Activated T-cell treated with anti-CD3 and anti-CD28 coated beads, Interleukin-2, amount 50 U/mL, for 24 hours (primary cell): ENCODE measurements around the gene NPR3.

Experiments
- DNase-seq: peaks from one replicate; pipeline ENCODE4 v3.0.0-alpha.2; 2020
- H3K27ac Mint-ChIP-seq: 2 replicates; pipeline ENCODE4 v1.8.0; 2020; ENCODE audit warnings: mild to moderate bottlenecking, mixed read lengths
- H3K27me3 Mint-ChIP-seq: 2 replicates; pipeline ENCODE4 v1.8.0; 2020; ENCODE audit warnings: mixed read lengths
- H3K36me3 Mint-ChIP-seq: 2 replicates; pipeline ENCODE4 v1.8.0; 2020; ENCODE audit warnings: low read depth, mixed read lengths
- H3K4me1 Mint-ChIP-seq: 2 replicates; pipeline ENCODE4 v1.8.0; 2020; ENCODE audit warnings: low read depth, mixed read lengths
- H3K4me3 Mint-ChIP-seq: 2 replicates; pipeline ENCODE4 v1.8.0; 2020; ENCODE audit warnings: mild to moderate bottlenecking, moderate library complexity, mixed read lengths
- H3K9me3 Mint-ChIP-seq: 2 replicates; pipeline ENCODE4 v1.8.0; 2020; ENCODE audit warnings: mixed read lengths

NPR3 gene

GRCh38 chr5:32765266-32765665 lies 54.1 kb downstream of the NPR3 start:
- Mint-ChIP-seq H3K27me3 (peaks cover 3% of the 10 kb centered on the region), H3K4me1 (no peaks in the 10 kb centered on the region), H3K36me3 (no peaks in the 10 kb centered on the region), H3K4me3 (no peak overlapping the region), H3K27ac (no peak overlapping the region), H3K9me3 (no peaks in the 10 kb centered on the region)
- no peak for DNase-seq

GRCh38 chr5:32767948-32768467 lies 56.9 kb downstream of the NPR3 start:
- no peak overlapping the region for H3K4me3 Mint-ChIP-seq
- H3K9me3 Mint-ChIP-seq: no peaks in the 10 kb centered on the region
- no peaks in the 10 kb centered on the region for H3K4me1 Mint-ChIP-seq
- H3K27me3 Mint-ChIP-seq: no peaks in the 10 kb centered on the region
- no peak for DNase-seq
- H3K27ac Mint-ChIP-seq: no peak overlapping the region
- no peaks in the 10 kb centered on the region for H3K36me3 Mint-ChIP-seq

DNA sequence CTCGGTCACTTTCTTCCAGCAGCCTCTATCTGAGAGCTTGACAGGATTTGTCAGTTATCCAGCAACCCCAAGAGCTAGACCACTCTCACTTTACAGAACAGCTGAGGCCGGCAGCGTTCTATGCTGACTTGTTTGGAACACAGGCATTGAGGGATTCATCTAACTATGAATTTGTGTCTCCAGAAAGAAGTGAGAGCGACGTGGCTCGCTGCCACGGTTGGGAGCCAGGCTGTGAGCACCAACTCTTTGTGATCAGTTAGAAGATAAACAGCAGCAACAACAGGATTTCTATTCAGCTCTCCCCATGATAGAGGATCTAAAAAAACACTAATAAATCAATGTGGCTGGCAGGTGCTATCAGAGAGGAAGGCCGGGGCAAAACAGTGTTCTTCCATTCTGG lies 58.6 kb downstream of the NPR3 start:
- Mint-ChIP-seq H3K36me3 (no peaks in the 10 kb centered on the region), H3K27me3 (no peaks in the 10 kb centered on the region), H3K4me1 (no peaks in the 10 kb centered on the region), H3K27ac (no peak overlapping the region), H3K4me3 (no peak overlapping the region), H3K9me3 (no peaks in the 10 kb centered on the region)
- no peak for DNase-seq

DNA sequence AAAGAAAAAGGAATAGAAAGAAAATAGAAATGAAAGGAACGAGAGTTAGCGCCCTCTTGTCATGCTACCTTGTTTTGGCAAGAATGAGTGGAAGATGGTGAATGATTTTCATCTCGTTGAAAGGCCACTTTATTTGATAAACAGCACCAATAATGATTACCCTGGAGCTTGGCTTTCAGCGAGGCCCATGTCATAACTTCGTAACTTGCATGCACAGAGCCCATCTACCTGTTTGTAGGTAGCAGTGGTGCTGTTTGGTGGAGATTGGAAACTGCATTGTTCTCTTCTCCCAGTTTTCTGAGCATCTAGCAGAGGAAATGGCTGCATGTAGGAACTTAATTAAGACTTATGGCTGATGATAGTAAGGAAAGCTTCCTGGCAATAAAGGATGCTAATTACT lies 59.3 kb downstream of the NPR3 start:
- H3K36me3 Mint-ChIP-seq: no peaks in the 10 kb centered on the region
- H3K27ac Mint-ChIP-seq: no peak overlapping the region
- no peak for DNase-seq
- no peak overlapping the region for H3K4me3 Mint-ChIP-seq
- H3K4me1 Mint-ChIP-seq: no peaks in the 10 kb centered on the region
- H3K9me3 Mint-ChIP-seq: no peaks in the 10 kb centered on the region
- H3K27me3 Mint-ChIP-seq: no peaks in the 10 kb centered on the region

- H3K4me3 Mint-ChIP-seq: no peak overlapping the region
- H3K27ac Mint-ChIP-seq: no peak overlapping the region
- H3K9me3 Mint-ChIP-seq: no peaks in the 10 kb centered on the region
- DNase-seq: no peak
- no peaks in the 10 kb centered on the region for H3K27me3 Mint-ChIP-seq
- no peaks in the 10 kb centered on the region for H3K36me3 Mint-ChIP-seq
- no peaks in the 10 kb centered on the region for H3K4me1 Mint-ChIP-seq
Observed at GRCh38 chr5:32771037-32771436, 59.9 kb downstream of the NPR3 start.

GRCh38 chr5:32773944-32774343 lies 62.8 kb downstream of the NPR3 start:
- Mint-ChIP-seq H3K27me3 (no peaks in the 10 kb centered on the region), H3K4me1 (no peaks in the 10 kb centered on the region), H3K36me3 (no peaks in the 10 kb centered on the region), H3K27ac (no peak overlapping the region), H3K9me3 (no peaks in the 10 kb centered on the region), H3K4me3 (no peak overlapping the region)
- DNase-seq: no peak

- Mint-ChIP-seq H3K27ac (no peak overlapping the region), H3K4me3 (no peak overlapping the region), H3K9me3 (no peaks in the 10 kb centered on the region), H3K27me3 (no peaks in the 10 kb centered on the region), H3K4me1 (no peaks in the 10 kb centered on the region), H3K36me3 (no peaks in the 10 kb centered on the region)
- DNase-seq: no peak
Observed at GRCh38 chr5:32776200-32776599, 65.1 kb downstream of the NPR3 start.

GRCh38 chr5:32777222-32777621 lies 66.1 kb downstream of the NPR3 start:
- no peaks in the 10 kb centered on the region for H3K36me3 Mint-ChIP-seq
- H3K27ac Mint-ChIP-seq: no peak overlapping the region
- H3K4me3 Mint-ChIP-seq: no peak overlapping the region
- H3K27me3 Mint-ChIP-seq: no peaks in the 10 kb centered on the region
- no peaks in the 10 kb centered on the region for H3K9me3 Mint-ChIP-seq
- no peaks in the 10 kb centered on the region for H3K4me1 Mint-ChIP-seq
- DNase-seq: no peak

DNA sequence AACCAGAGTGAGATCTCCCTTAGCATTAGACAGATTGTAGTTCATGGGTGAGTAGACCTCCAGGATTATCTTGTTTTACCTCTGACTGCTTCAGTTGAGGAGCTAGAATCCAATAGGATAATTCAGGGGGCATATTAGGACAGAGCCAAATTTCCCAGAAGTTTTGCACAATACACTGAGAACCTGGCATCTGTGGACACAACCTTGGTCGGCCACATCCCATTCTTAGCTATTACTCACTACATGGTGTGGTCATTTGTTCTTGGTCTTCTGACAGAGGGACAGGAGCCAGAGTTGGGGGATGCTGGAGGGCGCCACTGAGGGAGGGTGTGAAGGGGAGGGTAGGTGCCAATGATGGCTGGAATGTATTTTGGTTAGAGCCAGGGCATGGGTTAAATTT lies 66.6 kb downstream of the NPR3 start:
- Mint-ChIP-seq H3K27me3 (no peaks in the 10 kb centered on the region), H3K4me1 (no peaks in the 10 kb centered on the region), H3K27ac (no peak overlapping the region), H3K9me3 (no peaks in the 10 kb centered on the region), H3K36me3 (no peaks in the 10 kb centered on the region), H3K4me3 (no peak overlapping the region)
- DNase-seq: no peak

- Mint-ChIP-seq H3K27me3 (no peaks in the 10 kb centered on the region), H3K4me1 (no peaks in the 10 kb centered on the region), H3K9me3 (no peaks in the 10 kb centered on the region), H3K36me3 (no peaks in the 10 kb centered on the region), H3K4me3 (no peak overlapping the region), H3K27ac (no peak overlapping the region)
- no peak for DNase-seq
Observed at GRCh38 chr5:32778403-32778802, 67.3 kb downstream of the NPR3 start.

- no peak for DNase-seq
- Mint-ChIP-seq H3K36me3 (no peaks in the 10 kb centered on the region), H3K9me3 (no peaks in the 10 kb centered on the region), H3K4me1 (no peaks in the 10 kb centered on the region), H3K4me3 (no peak overlapping the region), H3K27me3 (no peaks in the 10 kb centered on the region), H3K27ac (no peak overlapping the region)
Observed at GRCh38 chr5:32779754-32780415, 68.8 kb downstream of the NPR3 start.

DNA sequence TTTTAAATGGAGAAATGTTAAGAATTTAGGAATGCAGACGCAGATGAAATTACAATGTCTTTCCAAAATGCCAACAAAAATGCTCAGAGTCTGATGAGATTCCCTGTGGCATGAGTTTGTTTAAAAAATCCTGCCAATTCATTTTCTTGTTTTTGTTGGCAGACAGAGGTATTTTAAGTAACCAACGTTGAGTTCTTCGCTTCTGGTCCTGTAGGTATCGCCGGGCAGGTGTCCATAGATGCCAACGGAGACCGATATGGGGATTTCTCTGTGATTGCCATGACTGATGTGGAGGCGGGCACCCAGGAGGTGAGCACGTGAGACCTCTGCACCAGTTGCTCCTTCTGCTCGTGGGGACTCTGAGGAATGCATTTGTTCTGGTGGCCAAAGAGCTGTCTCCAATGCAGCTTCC lies 69.4 kb downstream of the NPR3 start:
- Mint-ChIP-seq H3K27ac (no peak overlapping the region), H3K4me1 (no peaks in the 10 kb centered on the region), H3K27me3 (no peaks in the 10 kb centered on the region), H3K36me3 (no peaks in the 10 kb centered on the region), H3K4me3 (no peak overlapping the region), H3K9me3 (no peaks in the 10 kb centered on the region)
- DNase-seq: no peak

DNA sequence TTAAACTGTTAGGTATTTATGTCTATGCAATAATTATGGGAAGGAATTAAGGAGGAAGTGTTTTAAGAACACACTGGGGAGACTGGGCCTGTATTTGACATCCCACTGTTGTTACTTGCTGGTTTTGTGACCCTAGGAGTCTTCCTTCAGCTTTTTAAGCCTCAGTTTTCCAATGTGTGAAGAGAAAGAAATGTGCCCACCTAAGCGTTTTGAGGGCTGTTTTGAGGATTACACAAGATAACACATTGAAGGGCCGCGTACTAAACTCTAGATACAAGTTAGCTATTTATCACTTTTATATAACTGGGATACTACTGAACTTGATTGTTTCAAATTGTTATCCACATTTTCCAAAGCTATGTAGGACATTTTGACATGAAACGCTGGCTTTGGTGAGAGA lies 72.5 kb downstream of the NPR3 start:
- no peak overlapping the region for H3K27ac Mint-ChIP-seq
- no peak overlapping the region for H3K4me3 Mint-ChIP-seq
- no peaks in the 10 kb centered on the region for H3K9me3 Mint-ChIP-seq
- no peaks in the 10 kb centered on the region for H3K4me1 Mint-ChIP-seq
- no peaks in the 10 kb centered on the region for H3K27me3 Mint-ChIP-seq
- no peaks in the 10 kb centered on the region for H3K36me3 Mint-ChIP-seq
- no peak for DNase-seq

DNA sequence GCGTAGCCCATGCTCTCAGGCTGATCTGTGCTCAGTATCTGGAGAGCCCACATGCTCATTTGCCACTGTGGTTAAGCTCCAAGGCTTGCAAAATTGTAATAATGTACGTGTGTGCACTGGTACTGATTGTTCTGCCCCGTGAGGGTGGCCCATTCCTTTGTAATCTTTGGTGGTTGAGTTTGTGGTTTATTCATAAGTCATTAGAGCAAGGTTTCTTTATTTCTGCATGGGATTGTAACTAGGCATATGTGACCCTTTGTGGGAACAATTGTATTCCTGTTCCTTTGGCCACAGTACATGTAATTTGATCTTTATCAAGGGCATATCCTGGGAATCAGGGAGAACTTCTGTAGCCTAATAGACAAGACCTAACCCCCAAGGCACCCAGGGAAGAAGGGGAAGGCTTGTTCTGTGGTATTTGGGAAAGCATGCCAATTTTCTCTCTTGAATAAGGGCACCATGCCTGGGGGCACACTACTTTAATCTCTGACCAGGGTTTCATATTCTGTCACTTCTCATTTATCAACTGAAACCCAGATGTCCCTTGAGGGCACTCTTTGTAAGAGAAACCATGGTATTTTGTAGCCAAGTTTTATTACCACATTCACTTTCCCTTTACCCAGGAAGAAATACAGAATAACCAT lies 74.6 kb downstream of the NPR3 start:
- Mint-ChIP-seq H3K27ac (no peak overlapping the region), H3K9me3 (no peaks in the 10 kb centered on the region), H3K4me3 (no peak overlapping the region), H3K36me3 (no peaks in the 10 kb centered on the region), H3K4me1 (no peaks in the 10 kb centered on the region), H3K27me3 (no peaks in the 10 kb centered on the region)
- DNase-seq: no peak

DNA sequence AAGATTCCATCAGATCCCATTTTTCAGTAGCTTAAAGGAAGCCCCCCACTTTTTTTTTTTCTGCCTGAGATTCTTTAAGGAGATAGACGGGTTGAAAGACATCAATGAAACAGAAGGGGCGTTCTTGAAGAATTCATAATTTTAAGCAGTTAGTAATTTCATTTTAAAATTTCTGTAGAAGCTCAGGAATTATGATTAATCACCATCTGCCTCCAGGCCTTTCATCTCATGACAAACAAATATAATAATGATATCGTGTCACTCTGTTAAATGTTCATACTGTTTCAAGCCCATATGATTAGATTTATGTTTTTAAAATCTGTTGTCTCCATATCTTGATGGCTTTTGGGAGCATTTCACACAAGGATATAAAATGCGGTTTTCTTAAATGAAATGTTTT lies 75.2 kb downstream of the NPR3 start:
- Mint-ChIP-seq H3K9me3 (no peaks in the 10 kb centered on the region), H3K27ac (no peak overlapping the region), H3K36me3 (no peaks in the 10 kb centered on the region), H3K27me3 (no peaks in the 10 kb centered on the region), H3K4me3 (no peak overlapping the region), H3K4me1 (no peaks in the 10 kb centered on the region)
- DNase-seq: no peak
